SU-DHL-6 (cell line): ENCODE results near the gene CTXN3.

Source experiments
- EZH2phosphoT487 ChIP-seq: fragments of 200-600 bp; sonication (generic), shearing (Covaris generic); conservative IDR thresholded peaks from 2 replicates; pipeline ENCODE4 v1.6.1; 2018; ENCODE audit warnings: mild to moderate bottlenecking, antibody characterized with exemption, low read length, moderate library complexity, mixed read lengths
- TF ChIP-seq, protein P1 (sequence below): fragments of 200-600 bp; sonication (generic); IDR thresholded peaks from one replicate; pipeline ENCODE4 v1.5.1; 2017; ENCODE audit warnings: antibody characterized with exemption, mild to moderate bottlenecking, low read length, moderate library complexity; ENCODE audit not compliant: insufficient read depth, poor library complexity, severe bottlenecking

DNA sequence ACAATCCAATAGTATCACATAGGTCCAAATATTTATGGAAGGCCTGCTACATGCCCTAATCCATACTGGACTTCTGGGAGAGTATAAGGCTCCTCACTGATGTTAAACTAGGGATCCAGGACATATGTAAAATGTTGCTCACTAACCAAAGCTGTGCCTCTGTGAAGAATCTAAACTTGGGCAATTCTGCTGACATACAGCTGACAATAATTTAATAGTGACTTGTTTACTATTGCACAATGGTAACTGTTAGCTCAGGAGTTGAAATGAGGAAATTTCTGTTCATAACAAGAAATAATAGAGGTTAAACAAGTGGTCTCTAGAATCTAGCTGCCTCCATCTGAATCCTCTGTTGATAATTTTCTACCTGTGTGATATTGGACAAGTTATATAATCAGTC lies 14.9 kb upstream of the CTXN3 start:
- TF ChIP-seq, protein P1, sequence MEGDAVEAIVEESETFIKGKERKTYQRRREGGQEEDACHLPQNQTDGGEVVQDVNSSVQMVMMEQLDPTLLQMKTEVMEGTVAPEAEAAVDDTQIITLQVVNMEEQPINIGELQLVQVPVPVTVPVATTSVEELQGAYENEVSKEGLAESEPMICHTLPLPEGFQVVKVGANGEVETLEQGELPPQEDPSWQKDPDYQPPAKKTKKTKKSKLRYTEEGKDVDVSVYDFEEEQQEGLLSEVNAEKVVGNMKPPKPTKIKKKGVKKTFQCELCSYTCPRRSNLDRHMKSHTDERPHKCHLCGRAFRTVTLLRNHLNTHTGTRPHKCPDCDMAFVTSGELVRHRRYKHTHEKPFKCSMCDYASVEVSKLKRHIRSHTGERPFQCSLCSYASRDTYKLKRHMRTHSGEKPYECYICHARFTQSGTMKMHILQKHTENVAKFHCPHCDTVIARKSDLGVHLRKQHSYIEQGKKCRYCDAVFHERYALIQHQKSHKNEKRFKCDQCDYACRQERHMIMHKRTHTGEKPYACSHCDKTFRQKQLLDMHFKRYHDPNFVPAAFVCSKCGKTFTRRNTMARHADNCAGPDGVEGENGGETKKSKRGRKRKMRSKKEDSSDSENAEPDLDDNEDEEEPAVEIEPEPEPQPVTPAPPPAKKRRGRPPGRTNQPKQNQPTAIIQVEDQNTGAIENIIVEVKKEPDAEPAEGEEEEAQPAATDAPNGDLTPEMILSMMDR: no peak
- no peak for TF ChIP-seq EZH2phosphoT487
